ENCODE data around the gene SLF2. TPM values are rescaled to one million over a fixed set of nuclear protein-coding genes. Genes with fewer than 3 reads are reported as not detected.

Gene SLF2
- total RNA-seq, 1 donor = 39.1 TPM

- no peak overlapping the region for H3K4me2 ChIP-seq (ENCODE audit: insufficient read depth, low read length)
- DNase-seq (ENCODE audit: insufficient read length, low spot score, missing footprints) = peak; percentile 23
- TF ChIP-seq, protein P1, sequence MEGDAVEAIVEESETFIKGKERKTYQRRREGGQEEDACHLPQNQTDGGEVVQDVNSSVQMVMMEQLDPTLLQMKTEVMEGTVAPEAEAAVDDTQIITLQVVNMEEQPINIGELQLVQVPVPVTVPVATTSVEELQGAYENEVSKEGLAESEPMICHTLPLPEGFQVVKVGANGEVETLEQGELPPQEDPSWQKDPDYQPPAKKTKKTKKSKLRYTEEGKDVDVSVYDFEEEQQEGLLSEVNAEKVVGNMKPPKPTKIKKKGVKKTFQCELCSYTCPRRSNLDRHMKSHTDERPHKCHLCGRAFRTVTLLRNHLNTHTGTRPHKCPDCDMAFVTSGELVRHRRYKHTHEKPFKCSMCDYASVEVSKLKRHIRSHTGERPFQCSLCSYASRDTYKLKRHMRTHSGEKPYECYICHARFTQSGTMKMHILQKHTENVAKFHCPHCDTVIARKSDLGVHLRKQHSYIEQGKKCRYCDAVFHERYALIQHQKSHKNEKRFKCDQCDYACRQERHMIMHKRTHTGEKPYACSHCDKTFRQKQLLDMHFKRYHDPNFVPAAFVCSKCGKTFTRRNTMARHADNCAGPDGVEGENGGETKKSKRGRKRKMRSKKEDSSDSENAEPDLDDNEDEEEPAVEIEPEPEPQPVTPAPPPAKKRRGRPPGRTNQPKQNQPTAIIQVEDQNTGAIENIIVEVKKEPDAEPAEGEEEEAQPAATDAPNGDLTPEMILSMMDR (IDR thresholded peaks at IDR 0.05; ENCODE audit: extremely low read depth, low read depth, low read length) = no peak
Measured at GRCh38 chr10:101005361-101005760, 92.6 kb downstream of the SLF2 start.

DNA sequence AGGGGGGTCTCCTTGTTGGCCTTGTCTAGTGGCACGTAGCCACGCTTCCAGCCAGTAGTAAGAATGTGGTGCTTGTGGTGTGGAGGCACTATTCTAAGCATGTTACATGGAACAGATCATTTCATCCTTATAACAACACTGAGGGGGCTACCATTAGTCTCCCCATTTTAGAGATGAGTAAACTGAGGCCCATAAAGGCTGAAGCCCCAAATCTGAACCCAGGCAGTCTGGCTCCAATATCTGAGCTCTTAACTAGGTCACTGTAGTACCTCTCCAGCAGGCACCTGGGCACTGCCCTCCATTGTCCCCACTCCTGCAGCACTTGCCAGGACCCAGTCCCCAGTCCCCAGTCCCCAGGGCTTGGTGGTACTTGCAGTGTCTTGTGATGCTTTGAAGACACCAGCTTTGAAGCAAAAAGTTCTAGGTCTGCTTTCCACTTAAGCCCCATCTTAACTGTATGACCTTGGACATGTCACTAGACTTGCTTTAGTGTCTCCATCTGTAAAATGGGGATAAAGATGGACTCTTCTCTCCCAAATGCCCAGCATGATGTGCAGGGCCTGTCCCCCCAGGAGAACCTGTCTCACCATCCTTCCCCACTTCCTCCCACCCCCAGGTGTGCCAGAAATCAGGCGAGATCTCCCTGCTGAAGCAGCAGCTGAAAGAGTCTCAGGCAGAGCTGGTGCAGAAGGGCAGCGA, 93.3 kb downstream of the SLF2 start:
- TF ChIP-seq, protein P1 (IDR thresholded peaks at IDR 0.05; ENCODE audit: extremely low read depth, low read depth, low read length) = no peak
- Histone ChIP-seq H3K36me3 (ENCODE audit: insufficient read depth, low read length) (peaks cover 43% of the 10 kb centered on the region), H3K9me3 (ENCODE audit: low read depth, low read length) (no peaks in the 10 kb centered on the region), H3K27ac (ENCODE audit: low read depth, low read length) (no peak overlapping the region), H4K20me1 (ENCODE audit: insufficient read depth, low read length) (peaks cover 45% of the 10 kb centered on the region), H3K79me2 (ENCODE audit: insufficient read depth, low read length) (peaks cover 49% of the 10 kb centered on the region), H3K27me3 (ENCODE audit: insufficient read depth, low read length) (no peaks in the 10 kb centered on the region), H3K4me2 (ENCODE audit: insufficient read depth, low read length) (no peak overlapping the region), H3K4me3 (ENCODE audit: insufficient read depth, low read length) (no peak overlapping the region), H3K4me1 (ENCODE audit: insufficient read depth, low read length) (peaks cover 24% of the 10 kb centered on the region), H2AFZ (ENCODE audit: low read length) (no peak overlapping the region)
- peak; percentile 13 for DNase-seq (ENCODE audit: insufficient read length, low spot score, missing footprints)

More at GRCh38 chr10:101005361-101005760, 92.6 kb downstream of the SLF2 start:
- peaks cover 43% of the 10 kb centered on the region for H3K36me3 ChIP-seq (ENCODE audit: insufficient read depth, low read length)
- H3K27me3 ChIP-seq (ENCODE audit: insufficient read depth, low read length) = no peaks in the 10 kb centered on the region
- H3K4me1 ChIP-seq (ENCODE audit: insufficient read depth, low read length) = peaks cover 31% of the 10 kb centered on the region
- H3K9me3 ChIP-seq (ENCODE audit: low read depth, low read length) = no peaks in the 10 kb centered on the region
- peaks cover 56% of the 10 kb centered on the region for H3K79me2 ChIP-seq (ENCODE audit: insufficient read depth, low read length)
- peaks cover 45% of the 10 kb centered on the region for H4K20me1 ChIP-seq (ENCODE audit: insufficient read depth, low read length)
- no peak overlapping the region for H2AFZ ChIP-seq (ENCODE audit: low read length)
- no peak overlapping the region for H3K27ac ChIP-seq (ENCODE audit: low read depth, low read length)
- no peak overlapping the region for H3K4me3 ChIP-seq (ENCODE audit: insufficient read depth, low read length)

GRCh38 chr10:101006593-101007098, 93.9 kb downstream of the SLF2 start:
- TF ChIP-seq, protein P1 (IDR thresholded peaks at IDR 0.05; ENCODE audit: extremely low read depth, low read depth, low read length) = no peak
- DNase-seq (ENCODE audit: insufficient read length, low spot score, missing footprints) = peak; percentile 71
- Histone ChIP-seq H3K4me1 (ENCODE audit: insufficient read depth, low read length) (peaks cover 18% of the 10 kb centered on the region), H3K79me2 (ENCODE audit: insufficient read depth, low read length) (peaks cover 43% of the 10 kb centered on the region), H3K4me3 (ENCODE audit: insufficient read depth, low read length) (no peak overlapping the region), H3K9me3 (ENCODE audit: low read depth, low read length) (no peaks in the 10 kb centered on the region), H3K4me2 (ENCODE audit: insufficient read depth, low read length) (no peak overlapping the region), H3K36me3 (ENCODE audit: insufficient read depth, low read length) (peaks cover 43% of the 10 kb centered on the region), H3K27me3 (ENCODE audit: insufficient read depth, low read length) (no peaks in the 10 kb centered on the region), H4K20me1 (ENCODE audit: insufficient read depth, low read length) (peaks cover 42% of the 10 kb centered on the region), H3K27ac (ENCODE audit: low read depth, low read length) (no peak overlapping the region), H2AFZ (ENCODE audit: low read length) (no peak overlapping the region)

DNA sequence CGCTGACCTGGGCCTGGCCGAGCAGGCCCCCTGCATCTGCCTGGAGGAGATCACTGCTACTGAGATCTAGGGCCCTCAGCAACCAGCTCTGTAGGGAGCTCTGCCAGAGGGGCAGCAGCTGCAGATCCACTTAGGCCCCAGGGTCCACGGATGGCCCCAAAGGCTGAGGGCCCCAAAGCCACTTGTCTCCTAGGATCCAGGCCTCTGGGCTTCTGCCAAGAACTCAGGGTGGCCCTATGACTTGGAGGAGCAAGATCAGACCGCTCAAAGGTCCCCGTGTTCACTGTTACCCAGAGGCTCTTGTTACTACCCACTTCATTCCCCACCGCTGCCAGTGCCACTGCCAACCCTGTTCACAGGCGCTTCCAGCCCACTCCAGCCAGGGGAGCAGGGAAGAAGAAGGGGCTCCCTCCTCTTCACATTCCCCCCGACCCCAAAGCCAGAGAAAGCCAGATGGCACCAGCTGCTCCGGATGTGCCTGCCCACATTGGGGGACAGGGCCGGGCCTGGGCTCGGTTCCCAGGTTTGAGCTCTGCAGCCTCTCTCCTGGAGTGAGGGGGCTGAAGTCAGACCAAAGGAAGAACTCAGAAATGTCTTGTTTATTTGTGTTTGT, 94.4 kb downstream of the SLF2 start:
- H3K27me3 ChIP-seq (ENCODE audit: insufficient read depth, low read length) = no peaks in the 10 kb centered on the region
- peaks cover 37% of the 10 kb centered on the region for H4K20me1 ChIP-seq (ENCODE audit: insufficient read depth, low read length)
- no peak overlapping the region for H3K27ac ChIP-seq (ENCODE audit: low read depth, low read length)
- no peak overlapping the region for H3K4me3 ChIP-seq (ENCODE audit: insufficient read depth, low read length)
- no peak overlapping the region for H2AFZ ChIP-seq (ENCODE audit: low read length)
- peaks cover 12% of the 10 kb centered on the region for H3K4me1 ChIP-seq (ENCODE audit: insufficient read depth, low read length)
- peak; percentile 82 for DNase-seq (ENCODE audit: insufficient read length, low spot score, missing footprints)
- peaks cover 37% of the 10 kb centered on the region for H3K79me2 ChIP-seq (ENCODE audit: insufficient read depth, low read length)
- H3K4me2 ChIP-seq (ENCODE audit: insufficient read depth, low read length) = no peak overlapping the region
- TF ChIP-seq, protein P1 (IDR thresholded peaks at IDR 0.05; ENCODE audit: extremely low read depth, low read depth, low read length) = no peak
- H3K9me3 ChIP-seq (ENCODE audit: low read depth, low read length) = no peaks in the 10 kb centered on the region
- H3K36me3 ChIP-seq (ENCODE audit: insufficient read depth, low read length) = peaks cover 43% of the 10 kb centered on the region

Data from osteoblast (primary cell).